OCI-LY1 (cell line): ENCODE data around the gene ROPN1L.

Source experiments
- CTCF ChIP-seq: fragments of 200-600 bp; sonication (generic), shearing (Covaris generic); IDR thresholded peaks from 2 replicates; pipeline ENCODE4 v1.5.1; 2017; ENCODE audit warnings: mild to moderate bottlenecking, antibody characterized with exemption, low read length, moderate library complexity, mixed read lengths
- EZH2 ChIP-seq: fragments of 200-600 bp; sonication (generic), shearing (Covaris generic); IDR thresholded peaks from 2 replicates; pipeline ENCODE4 v1.8.0; 2017; ENCODE audit warnings: borderline replicate concordance, mixed run types, mild to moderate bottlenecking, antibody characterized with exemption, low read length, moderate library complexity, mixed read lengths

GRCh38 chr5:10505517-10506095 lies 63.9 kb downstream of the ROPN1L start:
- TF ChIP-seq EZH2 (no peak), CTCF (no peak)
